Breast epithelium (tissue), 4 donors: Measurements from ENCODE around the gene DMWD. TPM values are rescaled to one million over a fixed set of nuclear protein-coding genes. Genes with fewer than 3 reads are reported as not detected.

Experiments used
- DNase-seq, 2 donors: peaks; one replicate each; pipeline ENCODE4 v3.0.0-alpha.2; 2019; ENCODE audit warnings: low spot score in 2 of 2
- H3K27ac ChIP-seq, 2 donors: fragments of 200-600 bp; sonication (generic) in 1 of 2; one replicate each; pipeline ENCODE4 v1.5.1; 2016 to 2019; ENCODE audit warnings: mild to moderate bottlenecking in 1 of 2
- H3K27me3 ChIP-seq, 2 donors: fragments of 200-600 bp; sonication (generic) in 1 of 2; one replicate each; pipeline versions ENCODE4 v1.5.1 to v1.6.0; 2017 to 2019; ENCODE audit warnings: control low read depth in 1 of 2, mild to moderate bottlenecking in 1 of 2
- H3K36me3 ChIP-seq: fragments of 200-600 bp; one replicate; pipeline ENCODE4 v1.5.1; 2019
- H3K4me1 ChIP-seq, 2 donors: fragments of 200-600 bp; sonication (generic); one replicate each; pipeline ENCODE4 v1.5.1; 2016 to 2019; ENCODE audit warnings: control low read depth in 1 of 2
- H3K4me3 ChIP-seq, 3 donors: fragments of 200-600 bp; sonication (generic); 1 replicate in 2 of 3; 2 replicates in 1 of 3; pipeline ENCODE4 v1.5.1; 2016 to 2019; ENCODE audit warnings: mild to moderate bottlenecking in 3 of 3, moderate library complexity in 2 of 3
- H3K9me3 ChIP-seq, 2 donors: fragments of 200-600 bp; sonication (generic) in 1 of 2; one replicate each; pipeline ENCODE4 v1.5.1; 2016 to 2019; ENCODE audit warnings: control low read depth in 1 of 2
- CTCF ChIP-seq, 3 donors: fragments of 450-650 bp; IDR thresholded peaks; one replicate each; pipeline ENCODE4 v1.5.1; 2016 to 2017; ENCODE audit warnings: antibody characterized with exemption in 3 of 3, mild to moderate bottlenecking in 3 of 3, moderate library complexity in 3 of 3
- POLR2A ChIP-seq: fragments of 450-650 bp; IDR thresholded peaks from one replicate; pipeline ENCODE4 v1.6.1; 2016; ENCODE audit warnings: antibody characterized with exemption, mild to moderate bottlenecking, moderate library complexity
- POLR2AphosphoS5 ChIP-seq, 3 donors: sonication (generic); formaldehyde crosslinking; IDR thresholded peaks; one replicate each; pipeline ENCODE4 v1.6.1; 2017; ENCODE audit warnings: antibody characterized with exemption in 3 of 3
- intact Hi-C: fragments of 100-400 bp; cut with DNase I; formaldehyde crosslinking; loops from one replicate; pipeline ENCODE4 v1.15.1; 2023; ENCODE audit warnings: low total_unique reads
- total RNA-seq, 3 donors: library from RNA; depleted of rRNA; stranded (reverse); fragments of >200 nt; gene quantifications; one replicate each; pipeline ENCODE4 v1.1.0, GENCODE V29; 2016

Gene DMWD
- total RNA-seq, 3 donors from 2014 or later: 24.2 to 31.1 (median 29.3) TPM

- Histone ChIP-seq H3K27me3 (no peaks in the 10 kb centered on the region), H3K36me3 (peaks cover 6% of the 10 kb centered on the region), H3K27ac (peak overlapping the region; percentile 86 to 92), H3K4me3 (peak overlapping the region; percentile 55 to 68 (median 60)), H3K9me3 (no peaks in the 10 kb centered on the region), H3K4me1 (peaks cover 22 to 25% of the 10 kb centered on the region in 2 donors)
- intact Hi-C loops: no loop called here
- peak in 2 of 3 donors; percentile 13 to 48 for TF ChIP-seq POLR2AphosphoS5 (IDR thresholded peaks at IDR 0.05)
- TF ChIP-seq CTCF (IDR thresholded peaks at IDR 0.05): no peak
- peak in 1 of 2 donors; percentile 75 for DNase-seq
Observed at GRCh38 chr19:45782820-45783785, 9.5 kb downstream of the DMWD start.

GRCh38 chr19:45782162-45782691 is 10.4 kb downstream of the DMWD start, which contains the start of gene DMPK:
TSS of gene DMPK (minus strand) at chr19:45782490. CDS start at chr19:45782352, 138 bp downstream.
- Histone ChIP-seq H3K27ac (peak within 1 kb of the TSS; percentile 86 to 92), H3K4me3 (peak within 1 kb of the TSS; percentile 55 to 68 (median 60)), H3K27me3 (no peaks in the 10 kb centered on the region), H3K4me1 (peaks cover 22 to 25% of the 10 kb centered on the region in 2 donors), H3K36me3 (peaks cover 10% of the 10 kb centered on the region), H3K9me3 (no peaks in the 10 kb centered on the region)
- TF ChIP-seq POLR2A: no peak
- TF ChIP-seq POLR2AphosphoS5 (IDR thresholded peaks at IDR 0.05): no peak
- TF ChIP-seq CTCF (IDR thresholded peaks at IDR 0.05): no peak
- DNase-seq: no peak
- intact Hi-C loops: no loop called here

GRCh38 chr19:45781214-45782161 is 11.2 kb downstream of the DMWD start:
- no peaks in the 10 kb centered on the region for H3K9me3 ChIP-seq
- TF ChIP-seq CTCF (IDR thresholded peaks at IDR 0.05) (no peak), POLR2A (no peak)
- peaks cover 10% of the 10 kb centered on the region for H3K36me3 ChIP-seq
- intact Hi-C loops: no loop called here
- peak overlapping the region; percentile 86 to 92 for H3K27ac ChIP-seq
- H3K27me3 ChIP-seq: no peaks in the 10 kb centered on the region
- peaks cover 22 to 25% of the 10 kb centered on the region in 2 donors for H3K4me1 ChIP-seq
- peak overlapping the region; percentile 55 to 68 (median 60) for H3K4me3 ChIP-seq
- peak in 1 of 2 donors; percentile 64 for DNase-seq

- intact Hi-C loops: no loop called here
- Histone ChIP-seq H3K27me3 (no peaks in the 10 kb centered on the region), H3K36me3 (peaks cover 6% of the 10 kb centered on the region), H3K4me3 (peak overlapping the region; percentile 55 to 68 (median 60)), H3K27ac (peak overlapping the region; percentile 86 to 92), H3K9me3 (no peaks in the 10 kb centered on the region), H3K4me1 (peaks cover 22 to 25% of the 10 kb centered on the region in 2 donors)
- no peak for DNase-seq
- TF ChIP-seq CTCF (IDR thresholded peaks at IDR 0.05): no peak
- TF ChIP-seq POLR2A: no peak
- no peak for TF ChIP-seq POLR2AphosphoS5 (IDR thresholded peaks at IDR 0.05)
Observed at GRCh38 chr19:45780448-45781213, 12.0 kb downstream of the DMWD start.
